Testis (tissue), 3 donors: ENCODE measurements around the gene KHK. TPM values are rescaled to one million over a fixed set of nuclear protein-coding genes. Genes with fewer than 3 reads are reported as not detected.
A peak's percentile ranks its signal among the peaks of the same experiment; 100 is the strongest.

ENCODE experiments used
- DNase-seq: peaks from one replicate; pipeline ENCODE4 v3.0.0-alpha.2; 2019
- H3K27ac ChIP-seq, 2 donors: fragments of 200-600 bp; sonication (generic); one replicate each; pipeline ENCODE4 v1.5.1; 2019
- H3K27me3 ChIP-seq: fragments of 200-600 bp; sonication (generic); one replicate; pipeline ENCODE4 v1.5.1; 2019
- H3K36me3 ChIP-seq: fragments of 200-600 bp; sonication (generic); one replicate; pipeline ENCODE4 v1.5.1; 2017; ENCODE audit warnings: low read depth; ENCODE audit errors: missing control alignments
- H3K4me1 ChIP-seq: fragments of 200-600 bp; sonication (generic); one replicate; pipeline ENCODE4 v1.5.1; 2019
- H3K4me3 ChIP-seq, 2 donors: fragments of 200-600 bp; sonication (generic); one replicate each; pipeline ENCODE4 v1.5.1; 2017 to 2019
- H3K9me3 ChIP-seq: fragments of 200-600 bp; sonication (generic); one replicate; pipeline ENCODE4 v1.5.1; 2017
- CTCF ChIP-seq, 3 experiments: fragments of 450-650 bp in 2 of 3; fragments of 200-600 bp in 1 of 3; sonication (generic) in 1 of 3; IDR thresholded peaks; one replicate each; pipeline ENCODE4 v1.5.1; 2016 to 2019; ENCODE audit warnings: antibody characterized with exemption in 3 of 3, mild to moderate bottlenecking in 2 of 3, moderate library complexity in 1 of 3
- POLR2A ChIP-seq: fragments of 450-650 bp; IDR thresholded peaks from one replicate; pipeline ENCODE4 v1.6.1; 2017; ENCODE audit warnings: antibody characterized with exemption, mild to moderate bottlenecking, moderate library complexity
- WGBS, 2 donors: methylation state at CpG; one replicate each; pipeline ENCODE4 v1.1.5; 2018; 5-methylcytosine and 5-hydroxymethylcytosine counted together
- intact Hi-C: fragments of 100-400 bp; cut with DNase I; formaldehyde crosslinking; loops from one replicate; pipeline ENCODE4 v1.15.1; 2023; ENCODE audit warnings: low total_unique reads
- polyA plus RNA-seq: library from polyadenylated mRNA; stranded (reverse); fragments of 350-450 nt; fragmentation: Illumina TruSeq; extraction: RNeasy Lipid Tissue Mini Kit (QIAGEN cat#74804); gene quantifications from one replicate; pipeline ENCODE4 v1.2.3, GENCODE V29; 2014; ENCODE audit warnings: low read depth, low replicate concordance; ENCODE audit not compliant: insufficient read depth
- total RNA-seq, 2 donors: library from RNA; depleted of rRNA; stranded (reverse); fragments of >200 nt; gene quantifications; one replicate each; pipeline ENCODE4 v1.2.3, GENCODE V29; 2016

KHK gene
- total and polyA plus RNA-seq, 3 donors from 2014 or later, result 5.3 to 13.4 (median 11.5) TPM

- H3K27me3 ChIP-seq, result no peaks in the 10 kb centered on the region
- H3K4me3 ChIP-seq, result no peak overlapping the region
- H3K4me1 ChIP-seq, result peaks cover 47% of the 10 kb centered on the region
- no peaks in the 10 kb centered on the region for H3K36me3 ChIP-seq
- peak overlapping the region in 1 of 2 donors; percentile 20 for H3K27ac ChIP-seq
- no peaks in the 10 kb centered on the region for H3K9me3 ChIP-seq
- WGBS, 2 donors, result 80 to 83% methylated on average over 7 of the region's 7 CpGs
- DNase-seq, result no peak
- intact Hi-C loops, result no loop called here
- TF ChIP-seq CTCF (IDR thresholded peaks at IDR 0.05) (no peak), POLR2A (no peak)
Observed at GRCh38 chr2:27077231-27077630, 9.3 kb upstream of the KHK start.

- Histone ChIP-seq H3K27ac (peak within 1 kb of the TSS; percentile 74 to 76), H3K36me3 (no peaks in the 10 kb centered on the region), H3K4me1 (peaks cover 34% of the 10 kb centered on the region), H3K27me3 (no peaks in the 10 kb centered on the region), H3K4me3 (peak within 1 kb of the TSS; percentile 55 to 68), H3K9me3 (no peaks in the 10 kb centered on the region)
- DNase-seq, result peak; percentile 84
- TF ChIP-seq POLR2A (no peak), CTCF (IDR thresholded peaks at IDR 0.05) (no peak)
- 37 to 45% methylated on average over 31 to 40 of the region's 41 CpGs for WGBS, 2 donors
- intact Hi-C loops, result no loop called here
Observed at GRCh38 chr2:27078267-27079194, 8.0 kb upstream of the KHK start, which contains the start of gene EMILIN1. EMILIN1 (plus strand) TSS chr2:27078615; CDS start chr2:27079066, 451 bp downstream.

GRCh38 chr2:27079233-27080139, 7.1 kb upstream of the KHK start:
- Histone ChIP-seq H3K4me1 (peaks cover 27% of the 10 kb centered on the region), H3K36me3 (no peaks in the 10 kb centered on the region), H3K27ac (peak overlapping the region; percentile 74 to 76), H3K27me3 (no peaks in the 10 kb centered on the region), H3K4me3 (peak overlapping the region; percentile 55 to 68), H3K9me3 (no peaks in the 10 kb centered on the region)
- 54% methylated on average over 13 to 14 of the region's 14 CpGs for WGBS, 2 donors
- TF ChIP-seq CTCF (IDR thresholded peaks at IDR 0.05), result no peak
- no peak for DNase-seq
- intact Hi-C loops, result loop anchor here (10.0 kb wide), 1 partner anchor 135 kb away; the partner anchor contains the start of genes ATRAID, CAD and SLC5A6

- no peaks in the 10 kb centered on the region for H3K27me3 ChIP-seq
- H3K36me3 ChIP-seq, result no peaks in the 10 kb centered on the region
- H3K4me1 ChIP-seq, result peaks cover 24% of the 10 kb centered on the region
- H3K27ac ChIP-seq, result peak overlapping the region; percentile 74 to 76
- TF ChIP-seq POLR2A (no peak), CTCF (IDR thresholded peaks at IDR 0.05) (no peak)
- no peak for DNase-seq
- 45 to 73% methylated on average over 2 to 7 of the region's 7 CpGs for WGBS, 2 donors
- H3K4me3 ChIP-seq, result peak overlapping the region; percentile 55 to 68
- intact Hi-C loops, result loop anchor here (10.0 kb wide), 1 partner anchor 135 kb away; the partner anchor contains the start of genes ATRAID, CAD and SLC5A6
- no peaks in the 10 kb centered on the region for H3K9me3 ChIP-seq
Observed at GRCh38 chr2:27080140-27080469, 6.5 kb upstream of the KHK start.
